Fibroblast of villous mesenchyme (primary cell): ENCODE measurements around the gene HMX1. TPM values are rescaled to one million over a fixed set of nuclear protein-coding genes. Genes with fewer than 3 reads are reported as not detected.

Source experiments
- DNase-seq: peaks from one replicate; pipeline ENCODE4 v3.0.0-alpha.2; 2010; ENCODE audit warnings: low read depth
- H3K4me3 ChIP-seq: 2 replicates; pipeline ENCODE4 v1.5.1; 2011; ENCODE audit warnings: low read depth, mild to moderate bottlenecking, low read length
- total RNA-seq: library from RNA; depleted of rRNA; stranded (reverse); fragments of >200 nt; gene quantifications from 2 replicates; pipeline ENCODE4 v1.2.3, GENCODE V29; 2012
- TF ChIP-seq, protein P1 (sequence below): IDR thresholded peaks from 2 replicates; pipeline ENCODE4 v1.5.1; 2012; ENCODE audit warnings: low read depth, mild to moderate bottlenecking, low read length; ENCODE audit not compliant: insufficient read depth

Gene HMX1
- total RNA-seq, 1 donor = not detected

DNA sequence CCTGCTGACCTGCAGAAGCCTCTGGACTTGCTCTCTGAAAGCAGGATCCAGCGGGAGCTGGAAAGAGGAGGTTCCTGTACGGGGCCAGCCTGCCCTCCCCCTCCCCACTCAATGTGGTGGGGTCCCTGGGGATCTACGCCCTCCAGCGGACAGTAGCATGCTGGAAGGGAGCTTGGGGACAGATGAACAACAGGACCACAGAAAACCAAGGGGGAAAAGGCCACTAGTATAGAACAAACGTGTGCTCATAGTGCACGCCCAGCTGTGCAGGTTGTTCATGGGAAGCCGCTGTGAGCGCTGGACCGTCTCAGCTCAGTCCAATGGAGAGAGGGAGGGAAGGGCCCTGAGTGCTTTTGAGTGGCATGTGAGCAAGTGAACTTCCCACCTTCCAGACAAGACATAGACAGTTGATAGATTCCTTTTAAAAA is 15.8 kb downstream of the HMX1 start:
- TF ChIP-seq, protein P1, sequence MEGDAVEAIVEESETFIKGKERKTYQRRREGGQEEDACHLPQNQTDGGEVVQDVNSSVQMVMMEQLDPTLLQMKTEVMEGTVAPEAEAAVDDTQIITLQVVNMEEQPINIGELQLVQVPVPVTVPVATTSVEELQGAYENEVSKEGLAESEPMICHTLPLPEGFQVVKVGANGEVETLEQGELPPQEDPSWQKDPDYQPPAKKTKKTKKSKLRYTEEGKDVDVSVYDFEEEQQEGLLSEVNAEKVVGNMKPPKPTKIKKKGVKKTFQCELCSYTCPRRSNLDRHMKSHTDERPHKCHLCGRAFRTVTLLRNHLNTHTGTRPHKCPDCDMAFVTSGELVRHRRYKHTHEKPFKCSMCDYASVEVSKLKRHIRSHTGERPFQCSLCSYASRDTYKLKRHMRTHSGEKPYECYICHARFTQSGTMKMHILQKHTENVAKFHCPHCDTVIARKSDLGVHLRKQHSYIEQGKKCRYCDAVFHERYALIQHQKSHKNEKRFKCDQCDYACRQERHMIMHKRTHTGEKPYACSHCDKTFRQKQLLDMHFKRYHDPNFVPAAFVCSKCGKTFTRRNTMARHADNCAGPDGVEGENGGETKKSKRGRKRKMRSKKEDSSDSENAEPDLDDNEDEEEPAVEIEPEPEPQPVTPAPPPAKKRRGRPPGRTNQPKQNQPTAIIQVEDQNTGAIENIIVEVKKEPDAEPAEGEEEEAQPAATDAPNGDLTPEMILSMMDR = no peak
- no peak overlapping the region for H3K4me3 ChIP-seq
- no peak for DNase-seq

DNA sequence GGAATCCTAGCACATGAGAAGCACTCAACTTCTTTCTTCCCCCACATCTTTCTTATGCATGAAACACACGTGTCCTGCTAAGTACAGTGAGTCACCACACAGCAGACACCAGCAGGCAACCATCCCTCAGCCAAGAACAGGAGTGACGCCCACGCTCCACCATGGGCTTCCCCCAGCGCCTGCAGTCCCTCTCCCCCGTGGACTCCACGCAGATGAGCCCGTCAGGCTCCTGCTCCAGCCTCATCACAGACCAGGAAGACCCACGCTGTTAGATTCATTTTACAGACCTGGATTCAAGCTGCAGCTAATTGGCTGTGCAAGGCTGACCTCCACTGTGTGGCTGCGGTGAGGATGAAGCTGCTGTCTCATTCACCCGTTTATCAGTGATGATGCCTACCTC is 16.7 kb downstream of the HMX1 start:
- H3K4me3 ChIP-seq = no peak overlapping the region
- DNase-seq = peak; percentile 3
- TF ChIP-seq, protein P1 = no peak

DNA sequence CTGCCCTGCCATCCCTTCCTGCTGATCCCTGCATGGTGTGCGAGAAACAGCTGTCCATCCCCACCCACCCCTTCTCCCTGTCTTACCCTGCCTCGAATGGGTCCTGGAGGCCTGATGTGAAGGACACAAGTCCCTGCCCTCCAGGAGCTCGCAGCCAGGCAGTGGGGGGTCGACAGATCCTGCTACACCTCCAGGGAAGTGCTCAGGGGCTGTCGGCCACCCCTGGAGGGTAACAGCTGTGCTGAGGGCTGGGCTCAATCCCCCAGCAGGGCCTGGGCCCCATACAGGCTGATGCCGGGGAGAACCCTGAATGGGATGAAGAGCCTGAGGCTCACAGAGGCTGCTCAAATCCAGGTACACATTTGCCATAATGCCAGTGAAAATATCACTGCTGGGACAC is 17.6 kb downstream of the HMX1 start:
- DNase-seq = no peak
- H3K4me3 ChIP-seq = no peak overlapping the region
- TF ChIP-seq, protein P1 = no peak

DNA sequence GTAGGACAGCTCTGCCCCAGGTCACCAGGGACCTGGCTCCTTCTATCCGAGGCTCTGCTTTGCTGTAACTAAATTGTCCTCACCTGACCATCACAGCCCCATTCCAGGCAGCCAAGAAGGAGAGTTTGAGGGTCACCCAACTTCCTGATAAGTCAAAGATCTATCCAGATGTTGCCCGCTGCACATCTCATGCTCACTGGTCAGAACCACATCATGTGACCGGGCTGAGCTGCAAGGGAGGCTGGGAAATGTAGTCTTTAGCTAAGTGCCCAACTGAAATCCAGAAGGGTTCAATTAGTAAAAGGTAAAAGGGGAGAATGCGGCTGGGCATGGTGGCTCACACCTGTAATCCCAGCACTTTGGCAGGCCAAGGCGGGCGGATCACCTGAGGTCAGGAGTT is 18.4 kb downstream of the HMX1 start:
- DNase-seq = no peak
- no peak overlapping the region for H3K4me3 ChIP-seq
- TF ChIP-seq, protein P1 = no peak

DNA sequence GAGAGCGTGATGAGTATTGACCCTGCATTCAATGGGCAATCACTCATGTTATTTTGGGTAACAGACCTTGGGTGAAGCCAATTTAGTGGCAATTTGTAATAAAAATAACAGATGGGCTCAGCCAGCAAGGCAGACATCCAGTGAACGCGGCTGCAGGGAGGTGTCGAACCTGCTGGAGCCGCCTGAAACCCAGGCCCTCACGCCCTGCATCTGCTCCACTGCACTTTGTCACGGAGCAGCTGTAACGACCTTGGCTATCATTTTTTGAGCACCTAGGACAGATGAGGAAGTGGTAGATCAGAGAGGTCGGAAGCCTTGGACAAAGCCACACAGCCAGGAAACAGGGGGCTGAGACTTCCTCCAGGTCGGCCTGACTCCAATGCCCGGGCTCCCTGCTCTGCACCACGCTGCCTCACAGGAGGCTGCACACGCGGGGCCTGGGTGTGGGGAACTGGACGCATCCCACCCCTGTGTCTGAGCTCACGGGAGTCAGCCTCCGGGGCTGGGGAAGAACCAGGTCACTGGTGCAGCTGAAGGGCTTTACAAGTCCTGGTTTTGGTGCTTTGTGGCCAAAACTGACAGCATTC is 19.4 kb downstream of the HMX1 start:
- DNase-seq = no peak
- TF ChIP-seq, protein P1 = no peak
- no peak overlapping the region for H3K4me3 ChIP-seq

DNA sequence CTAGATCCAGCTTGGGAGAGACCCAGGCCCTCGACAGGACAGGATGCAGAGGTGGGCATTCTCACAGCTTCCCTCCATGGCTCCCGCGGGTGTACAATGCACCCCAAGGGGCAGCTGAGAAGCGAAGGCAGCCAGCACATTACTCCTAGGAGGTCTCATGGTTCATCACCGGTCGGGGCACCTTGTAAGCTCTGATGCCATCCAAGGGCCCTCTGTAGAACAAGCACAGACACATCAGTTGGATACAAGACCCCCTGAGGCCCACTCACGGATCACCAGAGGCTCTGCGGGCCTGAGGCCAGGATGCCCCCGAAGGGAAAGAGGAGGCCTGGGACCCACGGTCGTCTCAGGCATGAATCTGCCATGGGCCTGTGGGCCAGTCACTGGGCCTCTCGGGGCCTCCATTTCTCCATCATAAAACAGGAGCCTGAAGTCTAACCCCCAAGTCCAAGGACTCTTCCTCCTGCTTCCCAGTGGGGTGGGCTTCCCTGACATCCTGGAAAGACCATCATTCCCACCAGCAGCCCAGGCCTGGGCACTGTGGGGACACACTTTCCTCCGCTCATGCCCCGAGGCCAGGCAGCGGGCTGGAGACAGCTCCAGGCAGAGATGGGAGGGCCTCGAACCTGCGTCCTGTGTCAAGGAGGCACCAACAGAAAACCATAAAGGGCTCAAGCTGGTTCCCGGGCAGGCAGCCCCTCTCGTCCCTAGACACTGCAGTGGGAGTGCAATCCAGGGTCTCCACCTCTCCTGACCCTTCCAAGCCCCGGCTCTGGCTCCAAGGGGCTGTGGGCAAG is 20.1 kb downstream of the HMX1 start:
- no peak overlapping the region for H3K4me3 ChIP-seq
- TF ChIP-seq, protein P1 = no peak
- no peak for DNase-seq
